ENCODE measurements around the gene ARID3A.
A peak's percentile ranks its signal among the peaks of the same experiment; 100 is the strongest.
"Not testable (repeated sequence)": the region's sequence is repeated elsewhere in the genome, so short reads cannot be mapped to it uniquely, and the experiment has no call there.

Gene ARID3A

DNA sequence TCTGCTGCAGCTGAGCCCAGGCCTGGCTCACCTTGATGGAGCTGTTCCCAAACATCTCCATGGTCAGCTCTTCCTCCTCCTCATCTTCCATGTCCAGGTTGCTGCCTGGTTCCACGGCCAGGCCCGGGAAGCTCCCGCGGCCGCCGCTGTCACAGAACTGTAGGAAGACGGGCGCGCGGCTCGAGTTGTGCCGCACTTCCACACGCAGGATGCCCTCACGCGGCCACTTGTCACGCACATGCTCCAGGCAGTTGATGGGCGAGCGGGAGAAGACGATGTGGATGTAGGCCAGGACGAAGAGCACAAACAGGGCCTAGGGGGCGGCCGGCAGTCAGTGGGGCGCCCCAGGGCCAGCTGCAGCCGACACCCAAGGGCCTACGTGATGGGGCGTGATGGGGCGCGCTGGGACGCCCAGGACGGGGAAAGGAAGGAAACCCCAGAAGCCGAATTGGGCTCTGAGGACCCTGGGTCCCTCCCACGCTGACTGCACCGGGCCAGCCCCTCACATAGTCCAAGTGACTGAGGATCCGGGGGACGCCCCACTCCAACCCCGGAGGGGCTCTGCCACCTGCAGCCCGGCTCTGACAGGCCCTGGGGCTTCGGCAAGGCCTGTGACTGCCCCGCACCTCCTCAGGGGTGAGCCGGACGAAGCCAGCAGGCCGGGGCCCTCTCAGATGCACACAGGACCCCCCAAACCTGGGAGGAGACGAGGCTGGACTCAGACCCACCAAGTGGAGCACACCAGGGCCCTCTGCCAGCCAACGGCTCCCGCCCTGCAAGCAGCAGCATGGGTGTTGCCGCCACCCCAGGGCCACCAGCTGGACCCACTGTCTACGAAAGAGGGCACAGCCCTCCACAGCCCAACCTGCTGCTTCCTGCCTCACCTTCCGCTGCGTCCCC is 88.6 kb downstream of the ARID3A start:
- H3K4me3 ChIP-seq (ENCODE audit: low read depth, low read length), result no peak overlapping the region

GRCh38 chr19:1015061-1015781 is 89.4 kb downstream of the ARID3A start:
- H3K4me3 ChIP-seq (ENCODE audit: low read depth, low read length), result no peak overlapping the region

GRCh38 chr19:1015782-1016646 is 90.2 kb downstream of the ARID3A start:
- H3K4me3 ChIP-seq (ENCODE audit: low read depth, low read length), result no peak overlapping the region

DNA sequence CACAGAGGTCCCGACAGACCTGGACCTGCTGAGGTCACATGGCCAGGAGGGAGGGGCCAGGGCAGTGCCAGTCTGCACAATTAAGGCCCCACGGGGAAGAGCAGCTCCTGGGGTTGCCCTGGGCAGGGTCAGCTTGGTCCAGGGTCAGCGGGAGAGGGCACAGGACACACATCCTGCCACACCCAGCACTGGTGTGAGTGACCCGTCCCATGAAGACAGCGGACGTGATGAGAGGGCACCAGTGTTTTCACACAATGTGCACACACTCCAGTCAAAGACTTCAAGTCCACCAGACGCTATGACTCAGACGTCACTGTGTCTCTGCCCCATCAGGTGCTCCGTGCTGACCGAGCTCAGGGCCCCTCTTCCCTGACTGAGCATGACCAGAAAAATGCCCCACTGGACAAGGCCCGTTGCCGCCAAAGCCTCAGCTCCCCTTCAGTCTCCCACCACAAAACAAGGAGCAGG is 90.8 kb downstream of the ARID3A start:
- no peak overlapping the region for H3K4me3 ChIP-seq (ENCODE audit: low read depth, low read length)

- no peak overlapping the region for H3K4me3 ChIP-seq (ENCODE audit: low read depth, low read length)
These were observed 91.5 kb downstream of the ARID3A start for GRCh38 chr19:1017115-1017905.

DNA sequence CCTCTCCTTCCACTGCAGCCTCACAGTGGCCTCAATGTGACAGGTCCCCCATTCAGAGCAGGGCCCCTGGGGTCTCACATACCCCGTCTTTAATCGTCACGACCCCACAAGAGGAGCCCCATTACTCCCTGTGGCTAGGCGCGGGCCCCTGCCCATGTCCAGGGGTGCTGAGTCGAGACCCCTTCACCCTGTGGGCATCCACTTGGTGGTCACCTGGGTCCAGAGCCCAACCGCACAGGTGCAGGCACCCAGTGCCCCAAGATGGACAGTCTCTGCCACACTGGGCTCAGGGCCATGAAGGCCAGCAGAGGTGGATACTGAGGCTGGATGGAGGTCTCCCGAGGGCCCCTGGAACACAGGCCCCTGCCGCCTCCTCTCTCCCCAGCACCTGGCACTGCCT is 92.1 kb downstream of the ARID3A start:
- no peak overlapping the region for H3K4me3 ChIP-seq (ENCODE audit: low read depth, low read length)

DNA sequence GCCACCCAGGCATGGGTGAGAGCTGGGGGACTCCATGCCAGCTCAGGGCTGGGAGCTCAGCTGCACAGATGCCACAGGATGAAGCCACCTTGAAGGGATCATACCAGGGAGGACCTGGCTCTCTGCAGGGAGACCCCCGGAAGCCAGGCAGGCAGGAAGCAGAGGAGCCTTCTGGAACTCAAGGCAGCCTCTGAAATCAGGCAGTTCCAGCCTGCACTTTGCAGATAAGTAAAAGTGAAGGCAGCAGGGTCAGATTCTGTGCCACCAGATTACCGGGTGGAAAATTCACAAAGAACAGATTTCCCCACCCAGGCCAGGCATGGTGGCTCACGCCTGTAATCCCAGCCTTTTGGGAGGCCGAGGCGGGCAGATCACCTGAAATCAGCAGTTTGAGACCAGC is 92.6 kb downstream of the ARID3A start:
- no peak overlapping the region for H3K4me3 ChIP-seq (ENCODE audit: low read depth, low read length)

DNA sequence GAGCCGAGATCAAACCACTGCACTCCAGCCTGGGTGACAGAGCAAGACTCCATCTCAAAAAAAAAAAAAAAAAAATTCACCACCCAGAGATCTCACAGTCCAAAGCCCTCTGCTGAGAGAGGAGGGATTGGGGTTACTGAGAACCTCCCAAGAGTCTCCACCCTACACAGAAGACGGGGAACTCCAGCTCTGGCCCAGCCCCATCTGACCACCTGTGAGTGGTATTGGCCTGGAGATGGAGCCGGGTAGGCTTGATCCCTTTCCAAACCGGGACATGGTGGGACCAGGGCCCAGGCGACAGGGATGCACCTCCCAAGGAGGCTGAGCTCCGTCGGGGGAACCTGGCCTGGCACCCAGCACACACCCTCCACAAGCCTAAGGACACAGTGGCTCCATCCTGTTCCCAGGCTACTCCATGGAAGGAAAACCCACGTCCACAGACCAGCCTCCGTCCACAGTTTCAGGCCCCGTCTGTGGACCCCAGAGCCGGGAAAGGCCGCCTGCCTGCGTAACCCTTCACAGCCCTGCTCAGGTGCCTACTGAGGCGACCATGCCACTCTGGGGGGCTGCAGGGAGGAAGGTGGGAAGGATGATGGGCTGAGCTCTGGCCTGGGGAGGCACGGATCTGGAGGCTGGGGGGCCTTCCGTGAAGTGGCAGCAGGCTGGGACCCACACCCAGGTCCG is 93.2 kb downstream of the ARID3A start:
- H3K4me3 ChIP-seq (ENCODE audit: low read depth, low read length), result no peak overlapping the region

DNA sequence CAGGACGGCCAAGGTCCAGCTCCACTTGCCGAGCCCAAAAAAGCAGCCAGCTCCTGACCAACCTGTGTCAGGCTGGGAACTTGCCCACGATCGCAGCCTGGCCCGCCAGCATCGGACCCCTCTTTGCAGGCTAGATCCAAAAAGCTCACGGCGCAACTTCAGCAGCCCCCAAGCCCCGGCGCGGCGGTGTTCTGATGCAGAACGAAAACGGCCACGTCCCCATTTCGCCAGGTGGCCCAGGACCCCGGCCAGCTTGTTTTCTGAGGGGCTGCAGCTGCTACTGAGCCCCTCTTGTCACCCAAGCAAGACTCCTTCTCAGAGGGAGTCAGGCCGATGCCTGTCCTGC is 93.8 kb downstream of the ARID3A start:
- peak overlapping the region; percentile 89 for H3K4me3 ChIP-seq (ENCODE audit: low read depth, low read length)

GRCh38 chr19:1019980-1020867 is 94.4 kb downstream of the ARID3A start:
- peak overlapping the region; percentile 89 for H3K4me3 ChIP-seq (ENCODE audit: low read depth, low read length)

GRCh38 chr19:1020868-1021425 is 95.1 kb downstream of the ARID3A start, which contains the start of gene TMEM259:
Gene TMEM259 (minus strand): TSS chr19:1021123. CDS start chr19:1020996, 127 bp downstream.
- H3K4me3 ChIP-seq (ENCODE audit: low read depth, low read length), result peak within 1 kb of the TSS; percentile 89

- not testable (repeated sequence) for H3K4me3 ChIP-seq (ENCODE audit: low read depth, low read length)
These were observed 98.0 kb downstream of the ARID3A start for GRCh38 chr19:1023883-1024188.

DNA sequence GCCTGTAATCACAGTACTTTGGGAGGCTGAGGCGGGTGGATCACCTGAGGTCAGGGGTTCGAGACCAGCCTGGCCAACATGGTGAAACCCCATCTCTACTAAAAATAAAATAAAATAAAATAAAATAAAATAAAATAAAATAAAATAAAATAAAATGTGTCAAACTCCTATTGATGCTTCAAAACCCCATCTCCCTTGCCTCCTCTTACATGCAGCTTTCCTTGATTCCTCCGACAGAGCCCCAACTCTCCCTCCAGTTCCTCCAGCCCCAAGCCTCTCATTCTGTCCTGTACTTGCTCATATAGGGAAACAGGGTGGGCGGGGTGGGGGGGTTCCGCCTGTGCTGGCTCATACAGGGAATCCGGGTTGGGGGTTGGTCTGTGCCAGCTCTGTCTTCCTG is 99.2 kb downstream of the ARID3A start:
- not testable (repeated sequence) for H3K4me3 ChIP-seq (ENCODE audit: low read depth, low read length)

Data from iPS-11a (cell line).